WTC11 (cell line): Measurements from ENCODE around the gene AHRR. TPM values are rescaled to one million over a fixed set of nuclear protein-coding genes. Genes with fewer than 3 reads are reported as not detected.

ENCODE experiments used
- ATAC-seq: fragments of 200-7000 bp; cut with Tn5 transposase; 2 replicates; pipeline ENCODE4 v1.10.0; 2021; ENCODE audit warnings: mild to moderate bottlenecking, moderate library complexity
- CTCF ChIA-PET: fragments of 300-600 bp; sonication (Branson Sonifier 250); formaldehyde crosslinking; loops from one replicate; lab custom pipeline; 2021; ENCODE audit warnings: antibody characterized with exemption; lab: Charles Lee
- POLR2A ChIA-PET: fragments of 350-600 bp; sonication (Branson Sonifier 250); formaldehyde crosslinking; loops from one replicate; lab custom pipeline; 2021; ENCODE audit warnings: antibody characterized with exemption; lab: Charles Lee
- DNase-seq: peaks from one replicate; pipeline ENCODE4 v3.0.0; 2021; ENCODE audit warnings: low spot score
- H3K27ac Mint-ChIP-seq: 2 replicates; pipeline ENCODE4 v1.8.0; 2021; ENCODE audit warnings: mixed read lengths
- H3K27me3 Mint-ChIP-seq: 2 replicates; pipeline ENCODE4 v1.8.0; 2021; ENCODE audit warnings: low read depth, mild to moderate bottlenecking, moderate library complexity, mixed read lengths
- H3K36me3 Mint-ChIP-seq: 2 replicates; pipeline ENCODE4 v1.8.0; 2021; ENCODE audit warnings: mixed read lengths
- H3K4me1 Mint-ChIP-seq: 2 replicates; pipeline ENCODE4 v1.8.0; 2022; ENCODE audit warnings: mixed read lengths
- H3K4me3 Mint-ChIP-seq: 2 replicates; pipeline ENCODE4 v1.8.0; 2021; ENCODE audit warnings: mild to moderate bottlenecking, moderate library complexity, mixed read lengths
- H3K9me3 Mint-ChIP-seq: 2 replicates; pipeline ENCODE4 v1.8.0; 2021; ENCODE audit warnings: mixed read lengths
- CBFB ChIP-seq: sonication (generic); formaldehyde crosslinking; IDR thresholded peaks from 2 replicates; pipeline ENCODE4 v1.8.1; 2022; ENCODE audit warnings: mild to moderate bottlenecking, low read depth, missing genetic modification reagents
- CTCF ChIP-seq: fragments of 200-600 bp; IDR thresholded peaks from 2 replicates; pipeline ENCODE4 v1.8.0; 2022; ENCODE audit warnings: antibody characterized with exemption
- ESRRA ChIP-seq: sonication (generic); formaldehyde crosslinking; IDR thresholded peaks from 2 replicates; pipeline ENCODE4 v1.8.1; 2022; ENCODE audit warnings: mild to moderate bottlenecking, missing genetic modification reagents, borderline replicate concordance
- FOXP1 ChIP-seq: sonication (generic); formaldehyde crosslinking; IDR thresholded peaks from 2 replicates; pipeline ENCODE4 v1.8.0; 2022; ENCODE audit warnings: missing genetic modification reagents, mild to moderate bottlenecking, moderate library complexity, borderline replicate concordance
- JUN ChIP-seq: sonication (generic); formaldehyde crosslinking; IDR thresholded peaks from 2 replicates; pipeline ENCODE4 v1.8.0; 2023; ENCODE audit warnings: mild to moderate bottlenecking, missing genetic modification reagents
- KAT7 ChIP-seq: sonication (generic); formaldehyde crosslinking; IDR thresholded peaks from 2 replicates; pipeline ENCODE4 v1.8.1; 2023; ENCODE audit warnings: missing genetic modification reagents, mild to moderate bottlenecking, borderline replicate concordance
- NFE2L1 ChIP-seq: sonication (generic); formaldehyde crosslinking; IDR thresholded peaks from 2 replicates; pipeline ENCODE4 v1.8.1; 2023; ENCODE audit warnings: missing genetic modification reagents
- NR1H2 ChIP-seq: sonication (generic); formaldehyde crosslinking; IDR thresholded peaks from 2 replicates; pipeline ENCODE4 v1.9.0; 2021; ENCODE audit warnings: mild to moderate bottlenecking, moderate library complexity, missing genetic modification reagents
- ZBTB21 ChIP-seq: sonication (generic); formaldehyde crosslinking; IDR thresholded peaks from 2 replicates; pipeline ENCODE4 v1.8.1; 2023; ENCODE audit warnings: mild to moderate bottlenecking, missing genetic modification reagents, borderline replicate concordance
- ZNF138 ChIP-seq: sonication (generic); formaldehyde crosslinking; conservative IDR thresholded peaks from 2 replicates; pipeline ENCODE4 v1.8.1; 2022; ENCODE audit warnings: mild to moderate bottlenecking, moderate library complexity, missing genetic modification reagents
- ZNF219 ChIP-seq: sonication (generic); formaldehyde crosslinking; IDR thresholded peaks from 2 replicates; pipeline ENCODE4 v1.8.0; 2023; ENCODE audit warnings: missing genetic modification reagents, mild to moderate bottlenecking, borderline replicate concordance
- ZNF317 ChIP-seq: sonication (generic); formaldehyde crosslinking; IDR thresholded peaks from 2 replicates; pipeline ENCODE4 v1.8.1; 2023; ENCODE audit warnings: low read depth, mild to moderate bottlenecking, moderate library complexity, missing genetic modification reagents, borderline replicate concordance
- total RNA-seq: library from RNA; stranded (reverse); gene quantifications from 3 replicates; pipeline ENCODE4 v1.2.3, GENCODE V29; 2021
- TF ChIP-seq, protein P1 (sequence below): fragments of 250-450 bp; sonication (Bioruptor Pico); IDR thresholded peaks from 2 replicates; pipeline ENCODE4 v1.9.0; 2021; ENCODE audit warnings: mild to moderate bottlenecking

Gene AHRR
- total RNA-seq, 1 experiment from 2014 or later: 4.5 TPM

- Mint-ChIP-seq H3K27ac (no peak overlapping the region), H3K27me3 (no peaks in the 10 kb centered on the region), H3K36me3 (peaks cover 24% of the 10 kb centered on the region), H3K4me3 (no peak overlapping the region), H3K9me3 (no peaks in the 10 kb centered on the region), H3K4me1 (no peaks in the 10 kb centered on the region)
- no peak for ATAC-seq
- ChIA-PET POLR2A (no interaction called here), CTCF (interaction anchor here (0.8 to 2.0 kb wide), 3 partner anchors 19 to 35 kb away, joined by 3 to 7 read pairs (median 4); no protein-coding TSS in a partner anchor)
- peak; percentile 10 for DNase-seq
- TF ChIP-seq NR1H2: no peak
- TF ChIP-seq ZBTB21 (CRISPR knock-in tag): no peak
- TF ChIP-seq KAT7: no peak
- no peak for TF ChIP-seq CBFB
- no peak for TF ChIP-seq NFE2L1 (CRISPR knock-in tag)
- no peak for TF ChIP-seq JUN (CRISPR knock-in tag)
- TF ChIP-seq ESRRA (CRISPR knock-in tag): no peak
Measured at GRCh38 chr5:465591-466403, 144.3 kb downstream of the AHRR start.

DNA sequence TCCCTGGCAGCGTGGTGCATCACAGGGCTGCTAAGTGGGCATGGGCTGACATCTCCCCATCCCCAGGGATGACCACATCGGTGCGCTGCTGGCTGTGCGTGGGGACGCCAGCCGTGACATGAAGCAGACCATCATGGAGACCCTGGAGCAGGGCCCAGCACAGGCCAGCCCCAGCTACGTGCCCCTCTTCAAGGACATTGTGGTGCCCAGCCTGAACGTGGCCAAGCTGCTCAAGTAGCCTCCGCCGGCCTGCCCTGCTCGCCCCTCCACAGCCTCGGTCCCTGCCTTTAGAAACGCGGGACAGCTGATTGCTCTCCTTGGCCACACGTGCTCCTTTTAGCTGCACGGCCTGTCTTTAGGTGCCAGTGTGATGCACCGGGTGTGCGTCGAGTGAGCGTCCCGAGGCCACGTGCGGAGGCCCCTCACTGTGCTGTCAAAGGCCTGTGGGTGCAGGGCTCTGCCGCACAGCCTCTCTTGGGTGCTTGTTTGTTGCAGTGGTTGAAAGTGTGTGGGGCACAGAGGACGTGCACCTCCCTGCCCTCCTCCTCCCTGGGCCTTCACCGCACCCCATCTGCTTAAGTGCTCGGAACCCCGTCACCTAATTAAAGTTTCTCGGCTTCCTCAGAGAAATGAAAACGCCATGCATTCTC is 145.3 kb downstream of the AHRR start:
- Mint-ChIP-seq H3K4me3 (no peak overlapping the region), H3K27me3 (peaks cover 4% of the 10 kb centered on the region), H3K36me3 (peaks cover 20% of the 10 kb centered on the region), H3K4me1 (peaks cover 4% of the 10 kb centered on the region), H3K27ac (no peak overlapping the region; the same call in 1 of the 2 replicates), H3K9me3 (no peaks in the 10 kb centered on the region)
- no peak for ATAC-seq
- POLR2A ChIA-PET: no interaction called here
- CTCF ChIA-PET: interaction anchor here (0.8 to 2.0 kb wide), 2 partner anchors 20 to 36 kb away, joined by 3 to 7 read pairs; no protein-coding TSS in a partner anchor
- TF ChIP-seq, protein P1, sequence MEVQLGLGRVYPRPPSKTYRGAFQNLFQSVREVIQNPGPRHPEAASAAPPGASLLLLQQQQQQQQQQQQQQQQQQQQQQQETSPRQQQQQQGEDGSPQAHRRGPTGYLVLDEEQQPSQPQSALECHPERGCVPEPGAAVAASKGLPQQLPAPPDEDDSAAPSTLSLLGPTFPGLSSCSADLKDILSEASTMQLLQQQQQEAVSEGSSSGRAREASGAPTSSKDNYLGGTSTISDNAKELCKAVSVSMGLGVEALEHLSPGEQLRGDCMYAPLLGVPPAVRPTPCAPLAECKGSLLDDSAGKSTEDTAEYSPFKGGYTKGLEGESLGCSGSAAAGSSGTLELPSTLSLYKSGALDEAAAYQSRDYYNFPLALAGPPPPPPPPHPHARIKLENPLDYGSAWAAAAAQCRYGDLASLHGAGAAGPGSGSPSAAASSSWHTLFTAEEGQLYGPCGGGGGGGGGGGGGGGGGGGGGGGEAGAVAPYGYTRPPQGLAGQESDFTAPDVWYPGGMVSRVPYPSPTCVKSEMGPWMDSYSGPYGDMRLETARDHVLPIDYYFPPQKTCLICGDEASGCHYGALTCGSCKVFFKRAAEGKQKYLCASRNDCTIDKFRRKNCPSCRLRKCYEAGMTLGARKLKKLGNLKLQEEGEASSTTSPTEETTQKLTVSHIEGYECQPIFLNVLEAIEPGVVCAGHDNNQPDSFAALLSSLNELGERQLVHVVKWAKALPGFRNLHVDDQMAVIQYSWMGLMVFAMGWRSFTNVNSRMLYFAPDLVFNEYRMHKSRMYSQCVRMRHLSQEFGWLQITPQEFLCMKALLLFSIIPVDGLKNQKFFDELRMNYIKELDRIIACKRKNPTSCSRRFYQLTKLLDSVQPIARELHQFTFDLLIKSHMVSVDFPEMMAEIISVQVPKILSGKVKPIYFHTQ (CRISPR knock-in tag): no peak
- TF ChIP-seq ZNF219: no peak
- 0 out of 2 replicates have a peak, but pooled peaks have one; percentile 29 for TF ChIP-seq FOXP1 (CRISPR knock-in tag)
- no peak for TF ChIP-seq CTCF
- no peak for TF ChIP-seq ZNF317
- peak; percentile 7 for DNase-seq

- H3K9me3 Mint-ChIP-seq: no peaks in the 10 kb centered on the region
- no peak for TF ChIP-seq ZNF138
- TF ChIP-seq, protein P1 (CRISPR knock-in tag): no peak
- TF ChIP-seq, all 79 proteins: peak for 0
- Mint-ChIP-seq H3K27me3 (peaks cover 6% of the 10 kb centered on the region), H3K27ac (no peak overlapping the region), H3K36me3 (peaks cover 8% of the 10 kb centered on the region; the same call in 1 of the 2 replicates), H3K4me1 (peaks cover 7% of the 10 kb centered on the region), H3K4me3 (no peak overlapping the region)
- peak; percentile 6 for DNase-seq
- ATAC-seq: no peak
- CTCF ChIA-PET: interaction anchor here (1.2 kb wide), 1 partner anchor 128 kb away, joined by 6 read pairs; no protein-coding TSS in a partner anchor
- POLR2A ChIA-PET: no interaction called here
Measured at GRCh38 chr5:468401-468800, 146.9 kb downstream of the AHRR start.
